Prostate gland (tissue), 2 donors: ENCODE data around the gene SMAGP.

ENCODE experiments used
- CTCF ChIP-seq, 4 experiments: fragments of 200-600 bp in 2 of 4; fragments of 450-650 bp in 2 of 4; sonication (generic) in 2 of 4; IDR thresholded peaks; 1 replicate in 3 of 4; 2 replicates in 1 of 4; pipeline ENCODE4 v1.5.1; 2016 to 2019; ENCODE audit warnings: antibody characterized with exemption in 4 of 4, mild to moderate bottlenecking in 2 of 4, moderate library complexity in 2 of 4
- POLR2A ChIP-seq: fragments of 450-650 bp; IDR thresholded peaks from one replicate; pipeline ENCODE4 v1.6.1; 2016; ENCODE audit warnings: antibody characterized with exemption, mild to moderate bottlenecking
- POLR2AphosphoS5 ChIP-seq: sonication (generic); formaldehyde crosslinking; IDR thresholded peaks from one replicate; pipeline ENCODE4 v1.6.1; 2017; ENCODE audit warnings: antibody characterized with exemption

DNA sequence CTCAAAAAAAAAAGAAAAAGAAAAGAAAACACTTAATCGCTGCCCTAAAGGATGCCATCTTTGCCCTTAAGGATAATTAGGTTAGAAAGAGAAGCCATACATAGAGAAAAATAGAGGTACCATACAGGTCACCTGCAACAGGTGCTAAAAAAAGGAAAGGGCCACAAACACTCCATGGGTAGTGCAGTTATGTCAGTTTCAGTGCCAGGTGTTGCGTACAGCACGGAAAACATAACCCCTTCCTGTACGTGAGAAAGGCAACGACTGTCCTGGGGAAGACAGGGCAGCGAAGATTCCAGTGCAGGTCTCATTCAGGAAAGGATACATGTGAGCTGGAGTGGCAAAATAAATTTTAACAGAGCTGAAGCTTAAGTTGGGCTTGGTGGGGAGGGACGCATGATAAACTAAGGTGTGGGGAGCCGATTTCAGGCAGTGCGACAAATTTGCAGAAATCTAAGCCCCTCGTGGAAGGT lies 32.1 kb downstream of the SMAGP start:
- TF ChIP-seq POLR2A (no peak), CTCF (IDR thresholded peaks at IDR 0.05) (no peak), POLR2AphosphoS5 (peak; percentile 40)
